A673 (cell line): ENCODE results near the gene PWWP2B.

ENCODE experiments used
- CTCF ChIP-seq: fragments of 300-800, 200-600 bp; sonication (generic); conservative IDR thresholded peaks from 2 replicates; pipeline ENCODE4 v1.5.1; 2017; ENCODE audit warnings: low read depth, mild to moderate bottlenecking, antibody characterized with exemption, low read length, moderate library complexity, mixed read lengths
- EZH2 ChIP-seq: fragments of 200-600 bp; sonication (generic); IDR thresholded peaks from 2 replicates; pipeline ENCODE4 v1.6.1; 2017; ENCODE audit warnings: borderline replicate concordance, low read depth, mild to moderate bottlenecking, mixed read lengths, antibody characterized with exemption, low read length; ENCODE audit not compliant: poor library complexity, severe bottlenecking

GRCh38 chr10:132405463-132405991, 8.5 kb downstream of the PWWP2B start:
- no peak for TF ChIP-seq CTCF
- no peak for TF ChIP-seq EZH2
